Neural progenitor cell (in vitro differentiated cells): ENCODE results near the gene NR2C2. TPM values are rescaled to one million over a fixed set of nuclear protein-coding genes. Genes with fewer than 3 reads are reported as not detected.

Experiments used
- DNase-seq: peaks from one replicate; pipeline ENCODE4 v3.0.0-alpha.2; 2016; ENCODE audit warnings: low spot score
- H2AFZ ChIP-seq: fragments of 200-600 bp; sonication (generic); replicated peaks from 2 replicates; pipeline ENCODE4 v1.6.1; 2016; ENCODE audit warnings: antibody characterized with exemption
- H3F3A ChIP-seq: fragments of 200-600 bp; sonication (generic); 2 replicates; pipeline ENCODE4 v1.6.1; 2016; ENCODE audit warnings: antibody characterized with exemption, low read depth
- H3K27ac ChIP-seq: fragments of 200-600 bp; sonication (generic); 2 replicates; pipeline ENCODE4 v1.5.1; 2016; ENCODE audit warnings: mild to moderate bottlenecking
- H3K27me3 ChIP-seq: fragments of 200-600 bp; sonication (generic); 2 replicates; pipeline ENCODE4 v1.6.1; 2016; ENCODE audit warnings: mild to moderate bottlenecking, moderate library complexity
- H3K36me3 ChIP-seq: fragments of 200-600 bp; sonication (generic); 2 replicates; pipeline ENCODE4 v1.5.1; 2016
- H3K4me1 ChIP-seq: fragments of 200-600 bp; sonication (generic); 2 replicates; pipeline ENCODE4 v1.6.1; 2016; ENCODE audit warnings: mixed run types
- H3K4me2 ChIP-seq: fragments of 200-600 bp; sonication (generic); 2 replicates; pipeline ENCODE4 v1.6.1; 2016
- H3K4me3 ChIP-seq: fragments of 200-600 bp; sonication (generic); 2 replicates; pipeline ENCODE4 v1.5.1; 2016
- H3K79me2 ChIP-seq: fragments of 200-600 bp; sonication (generic); 2 replicates; pipeline ENCODE4 v1.6.1; 2016; ENCODE audit warnings: low read depth
- H3K9ac ChIP-seq: fragments of 200-600 bp; sonication (generic); 2 replicates; pipeline ENCODE4 v1.6.1; 2016
- H3K9me3 ChIP-seq: fragments of 200-600 bp; sonication (generic); 2 replicates; pipeline ENCODE4 v1.5.1; 2016; ENCODE audit warnings: low read depth
- H4K20me1 ChIP-seq: fragments of 200-600 bp; sonication (generic); 2 replicates; pipeline ENCODE4 v1.6.1; 2016; ENCODE audit warnings: low read depth
- H3K27ac Mint-ChIP-seq: 3 replicates; pipeline ENCODE4 v1.8.0; 2021; ENCODE audit warnings: mixed read lengths
- H3K27me3 Mint-ChIP-seq: 2 replicates; pipeline ENCODE4 v1.8.0; 2022; ENCODE audit warnings: low read depth, mild to moderate bottlenecking, inconsistent platforms, moderate library complexity, mixed read lengths; ENCODE audit not compliant: insufficient read depth
- H3K36me3 Mint-ChIP-seq: 3 replicates; pipeline ENCODE4 v1.8.0; 2021; ENCODE audit warnings: mixed read lengths
- H3K4me1 Mint-ChIP-seq: 3 replicates; pipeline ENCODE4 v1.8.0; 2021; ENCODE audit warnings: mixed read lengths
- H3K4me3 Mint-ChIP-seq: 3 replicates; pipeline ENCODE4 v1.8.0; 2021; ENCODE audit warnings: mild to moderate bottlenecking, moderate library complexity, mixed read lengths
- H3K9me3 Mint-ChIP-seq: 3 replicates; pipeline ENCODE4 v1.8.0; 2020; ENCODE audit warnings: mixed read lengths
- CTCF ChIP-seq: fragments of 200-600 bp; sonication (generic); IDR thresholded peaks from 2 replicates; pipeline ENCODE4 v1.5.1; 2017; ENCODE audit warnings: antibody characterized with exemption, mild to moderate bottlenecking
- EZH2 ChIP-seq: fragments of 200-600 bp; sonication (generic); IDR thresholded peaks from 2 replicates; pipeline ENCODE4 v1.6.1; 2017; ENCODE audit warnings: antibody characterized with exemption, mild to moderate bottlenecking, moderate library complexity
- EZH2phosphoT487 ChIP-seq: fragments of 200-600 bp; sonication (generic); IDR thresholded peaks from 2 replicates; pipeline ENCODE4 v1.6.1; 2017; ENCODE audit warnings: antibody characterized with exemption
- total RNA-seq: library from RNA; depleted of rRNA; stranded (reverse); fragments of >200 nt; gene quantifications from 2 replicates; pipeline ENCODE4 v1.2.3, GENCODE V29; 2015; ENCODE audit warnings: low replicate concordance

The NR2C2 gene
- total RNA-seq, 1 donor from 2014 or later, result 57.3 TPM

GRCh38 chr3:15071699-15072098 lies 124.3 kb downstream of the NR2C2 start:
- no peak overlapping the region for H3K9ac ChIP-seq
- H3K27me3 Mint-ChIP-seq, result peaks cover 6% of the 10 kb centered on the region
- no peak overlapping the region for H3K27ac ChIP-seq
- H3K4me2 ChIP-seq, result no peak overlapping the region
- DNase-seq, result no peak
- H3K36me3 Mint-ChIP-seq, result peaks cover 29% of the 10 kb centered on the region
- H3F3A ChIP-seq, result no peaks in the 10 kb centered on the region
- H3K9me3 ChIP-seq, result no peaks in the 10 kb centered on the region
- H3K4me3 ChIP-seq, result no peak overlapping the region
- H3K27ac Mint-ChIP-seq, result no peak overlapping the region
- H2AFZ ChIP-seq, result no peak overlapping the region
- peaks cover 4% of the 10 kb centered on the region for H4K20me1 ChIP-seq
- TF ChIP-seq EZH2phosphoT487 (no peak), EZH2 (no peak), CTCF (no peak)
- no peaks in the 10 kb centered on the region for H3K9me3 Mint-ChIP-seq
- H3K79me2 ChIP-seq, result no peaks in the 10 kb centered on the region
- no peaks in the 10 kb centered on the region for H3K4me1 ChIP-seq
- no peaks in the 10 kb centered on the region for H3K27me3 ChIP-seq
- no peaks in the 10 kb centered on the region for H3K4me1 Mint-ChIP-seq
- H3K4me3 Mint-ChIP-seq, result no peak overlapping the region
- peaks cover 3% of the 10 kb centered on the region for H3K36me3 ChIP-seq

GRCh38 chr3:15074500-15074899 lies 127.1 kb downstream of the NR2C2 start:
- Histone ChIP-seq H3K9me3 (no peaks in the 10 kb centered on the region), H3F3A (no peaks in the 10 kb centered on the region), H3K4me2 (no peak overlapping the region), H3K4me3 (no peak overlapping the region), H2AFZ (no peak overlapping the region), H4K20me1 (peaks cover 4% of the 10 kb centered on the region), H3K79me2 (no peaks in the 10 kb centered on the region), H3K4me1 (no peaks in the 10 kb centered on the region), H3K27me3 (no peaks in the 10 kb centered on the region), H3K36me3 (peaks cover 5% of the 10 kb centered on the region), H3K9ac (no peak overlapping the region), H3K27ac (no peak overlapping the region)
- H3K36me3 Mint-ChIP-seq, result peaks cover 36% of the 10 kb centered on the region
- no peaks in the 10 kb centered on the region for H3K4me1 Mint-ChIP-seq
- no peak for DNase-seq
- peaks cover under 1% of the 10 kb centered on the region for H3K27me3 Mint-ChIP-seq
- no peak overlapping the region for H3K27ac Mint-ChIP-seq
- H3K9me3 Mint-ChIP-seq, result no peaks in the 10 kb centered on the region
- H3K4me3 Mint-ChIP-seq, result no peak overlapping the region
- TF ChIP-seq CTCF (no peak), EZH2phosphoT487 (no peak), EZH2 (no peak)

GRCh38 chr3:15079091-15079490 lies 131.7 kb downstream of the NR2C2 start:
- Mint-ChIP-seq H3K4me3 (no peak overlapping the region), H3K27ac (no peak overlapping the region), H3K36me3 (peaks cover 45% of the 10 kb centered on the region), H3K27me3 (peaks cover 4% of the 10 kb centered on the region), H3K4me1 (no peaks in the 10 kb centered on the region), H3K9me3 (no peaks in the 10 kb centered on the region)
- TF ChIP-seq CTCF (no peak), EZH2phosphoT487 (no peak), EZH2 (no peak)
- no peak overlapping the region for H3K9ac ChIP-seq
- no peaks in the 10 kb centered on the region for H3K79me2 ChIP-seq
- no peak overlapping the region for H3K27ac ChIP-seq
- H3K4me3 ChIP-seq, result no peak overlapping the region
- H3F3A ChIP-seq, result no peaks in the 10 kb centered on the region
- H4K20me1 ChIP-seq, result no peaks in the 10 kb centered on the region
- no peaks in the 10 kb centered on the region for H3K9me3 ChIP-seq
- no peaks in the 10 kb centered on the region for H3K27me3 ChIP-seq
- no peak overlapping the region for H3K4me2 ChIP-seq
- no peak overlapping the region for H2AFZ ChIP-seq
- H3K36me3 ChIP-seq, result peaks cover 5% of the 10 kb centered on the region
- no peak for DNase-seq
- H3K4me1 ChIP-seq, result no peaks in the 10 kb centered on the region
